ENCODE data around the gene CRYGN.

GRCh38 chr7:151465169-151465568 lies 25.2 kb upstream of the CRYGN start:
- TF ChIP-seq CTCF (IDR thresholded peaks at IDR 0.05; ENCODE audit: poor library complexity), result no peak
- TF ChIP-seq EZH2 (IDR thresholded peaks at IDR 0.05; ENCODE audit: borderline replicate concordance), result no peak
- no peak for TF ChIP-seq EZH2phosphoT487 (IDR thresholded peaks at IDR 0.05; ENCODE audit: low read depth, severe bottlenecking, unreplicated experiment)

Measured in hepatocyte (in vitro differentiated cells).